SK-N-MC (cell line): ENCODE data around the gene SRCAP.

Experiments
- EZH2 ChIP-seq: fragments of 200-600 bp; sonication (generic); IDR thresholded peaks from one replicate; pipeline ENCODE4 v1.6.1; 2017; ENCODE audit warnings: antibody characterized with exemption
- FOXP2 ChIP-seq: optimal IDR thresholded peaks from 2 replicates; pipeline ENCODE3; 2011; ENCODE audit warnings: mild to moderate bottlenecking, moderate library complexity; ENCODE audit not compliant: insufficient read depth; ENCODE audit errors: extremely low read length, control extremely low read depth
- POLR2AphosphoS5 ChIP-seq: IDR thresholded peaks from 2 replicates; pipeline ENCODE4 v1.6.1; 2012; ENCODE audit warnings: mild to moderate bottlenecking, low read depth, low read length, borderline replicate concordance

GRCh38 chr16:30722443-30722842 is 23.5 kb downstream of the SRCAP start:
- TF ChIP-seq EZH2 (no peak), FOXP2 (no peak), POLR2AphosphoS5 (no peak)
